GM04504 (cell line): ENCODE measurements around the gene CLEC4A.
A peak's percentile ranks its signal among the peaks of the same experiment; 100 is the strongest.
"Not testable (repeated sequence)": the region's sequence is repeated elsewhere in the genome, so short reads cannot be mapped to it uniquely, and the experiment has no call there.

ENCODE experiments used
- DNase-seq: peaks from one replicate; pipeline ENCODE4 v3.0.0-alpha.2; 2012; ENCODE audit warnings: low read depth

Gene CLEC4A

GRCh38 chr12:8123124-8123912 is at the start of gene CLEC4A:
Gene CLEC4A (plus strand): TSS chr12:8123617. CDS start chr12:8123879, 262 bp downstream.
- DNase-seq: no peak

- DNase-seq: no peak
Observed at GRCh38 chr12:8075935-8076334, 47.5 kb upstream of the CLEC4A start.

- DNase-seq: no peak
Observed at GRCh38 chr12:8076366-8076765, 47.1 kb upstream of the CLEC4A start.

- DNase-seq: no peak
Observed at GRCh38 chr12:8077207-8077606, 46.2 kb upstream of the CLEC4A start.

GRCh38 chr12:8078398-8078797 is 45.0 kb upstream of the CLEC4A start:
- DNase-seq: no peak

GRCh38 chr12:8078916-8079315 is 44.5 kb upstream of the CLEC4A start:
- DNase-seq: no peak

- no peak for DNase-seq
Observed at GRCh38 chr12:8080120-8080519, 43.3 kb upstream of the CLEC4A start.

GRCh38 chr12:8081251-8081920 is 42.0 kb upstream of the CLEC4A start:
- DNase-seq: no peak

GRCh38 chr12:8082808-8083100 is 40.7 kb upstream of the CLEC4A start:
- no peak for DNase-seq

GRCh38 chr12:8084351-8084750 is 39.1 kb upstream of the CLEC4A start:
- DNase-seq: not testable (repeated sequence)

GRCh38 chr12:8087666-8088065 is 35.8 kb upstream of the CLEC4A start:
- DNase-seq: no peak

- no peak for DNase-seq
Observed at GRCh38 chr12:8088574-8088973, 34.8 kb upstream of the CLEC4A start.

GRCh38 chr12:8089277-8089676 is 34.1 kb upstream of the CLEC4A start:
- DNase-seq: not testable (repeated sequence)

GRCh38 chr12:8089716-8090115 is 33.7 kb upstream of the CLEC4A start:
- DNase-seq: no peak

GRCh38 chr12:8093291-8093690 is 30.1 kb upstream of the CLEC4A start:
- no peak for DNase-seq

GRCh38 chr12:8096281-8096915 is 27.0 kb upstream of the CLEC4A start:
- DNase-seq: no peak

GRCh38 chr12:8099235-8099634 is 24.2 kb upstream of the CLEC4A start:
- DNase-seq: no peak

- DNase-seq: peak; percentile 47
Observed at GRCh38 chr12:8108808-8109398, 14.5 kb upstream of the CLEC4A start.

- DNase-seq: not testable (repeated sequence)
Observed at GRCh38 chr12:8113117-8113516, 10.3 kb upstream of the CLEC4A start.

- DNase-seq: no peak
Observed at GRCh38 chr12:8120072-8120713, 3.2 kb upstream of the CLEC4A start.

GRCh38 chr12:8127138-8127537 is 3.7 kb downstream of the CLEC4A start:
- no peak for DNase-seq

GRCh38 chr12:8133636-8134397 is 10.4 kb downstream of the CLEC4A start:
- not testable (repeated sequence) for DNase-seq
